Testis (tissue), 2 donors: Measurements from ENCODE around the gene SHTN1.

ENCODE experiments used
- CTCF ChIP-seq, 3 experiments: fragments of 450-650 bp in 2 of 3; fragments of 200-600 bp in 1 of 3; sonication (generic) in 1 of 3; IDR thresholded peaks; one replicate each; pipeline ENCODE4 v1.5.1; 2016 to 2019; ENCODE audit warnings: antibody characterized with exemption in 3 of 3, mild to moderate bottlenecking in 2 of 3, moderate library complexity in 1 of 3
- POLR2A ChIP-seq: fragments of 450-650 bp; IDR thresholded peaks from one replicate; pipeline ENCODE4 v1.6.1; 2017; ENCODE audit warnings: antibody characterized with exemption, mild to moderate bottlenecking, moderate library complexity

GRCh38 chr10:116995648-116996047 is 9.3 kb downstream of the SHTN1 start:
- TF ChIP-seq POLR2A (no peak), CTCF (IDR thresholded peaks at IDR 0.05) (no peak)
